Sigmoid colon (tissue), 7 donors: ENCODE measurements around the gene EPN2. TPM values are rescaled to one million over a fixed set of nuclear protein-coding genes. Genes with fewer than 3 reads are reported as not detected.
A peak's percentile ranks its signal among the peaks of the same experiment; 100 is the strongest.

Experiments
- DNase-seq: peaks from one replicate; pipeline ENCODE4 v3.0.0-alpha.2; 2019
- H3K27ac ChIP-seq, 4 donors: fragments of 200-600 bp; sonication (generic); one replicate each; pipeline ENCODE4 v1.5.1; 2016 to 2019; ENCODE audit warnings: mild to moderate bottlenecking in 1 of 4
- H3K27me3 ChIP-seq, 3 donors: fragments of 200-600 bp; sonication (generic); one replicate each; pipeline ENCODE4 v1.5.1; 2019; ENCODE audit warnings: mild to moderate bottlenecking in 1 of 3
- H3K36me3 ChIP-seq, 4 donors: fragments of 200-600 bp; sonication (generic); one replicate each; pipeline ENCODE4 v1.5.1; 2016 to 2019
- H3K4me1 ChIP-seq, 4 donors: fragments of 200-600 bp; sonication (generic); one replicate each; pipeline ENCODE4 v1.5.1; 2017 to 2019
- H3K4me3 ChIP-seq, 4 donors: fragments of 200-600 bp; sonication (generic); one replicate each; pipeline ENCODE4 v1.5.1; 2017 to 2019; ENCODE audit warnings: mild to moderate bottlenecking in 2 of 4, moderate library complexity in 1 of 4
- H3K9me3 ChIP-seq, 4 donors: fragments of 200-600 bp in 3 of 4; sonication (generic) in 3 of 4; one replicate each; pipeline versions ENCODE4 v1.5.1 to v1.6.1; 2013 to 2019
- CTCF ChIP-seq, 4 experiments: fragments of 450-650 bp in 3 of 4; fragments of 200-600 bp in 1 of 4; IDR thresholded peaks; one replicate each; pipeline ENCODE4 v1.5.1; 2016 to 2019; ENCODE audit warnings: antibody characterized with exemption in 4 of 4, mild to moderate bottlenecking in 3 of 4, moderate library complexity in 2 of 4
- EP300 ChIP-seq, 4 donors: sonication (generic); formaldehyde crosslinking; IDR thresholded peaks; one replicate each; pipeline ENCODE4 v1.6.1; 2017; ENCODE audit warnings: antibody characterized with exemption in 4 of 4
- POLR2A ChIP-seq, 2 donors: fragments of 450-650 bp; IDR thresholded peaks; one replicate each; pipeline ENCODE4 v1.6.1; 2016; ENCODE audit warnings: antibody characterized with exemption in 2 of 2, mild to moderate bottlenecking in 2 of 2, moderate library complexity in 2 of 2
- POLR2AphosphoS5 ChIP-seq, 4 donors: sonication (generic); formaldehyde crosslinking; IDR thresholded peaks; one replicate each; pipeline ENCODE4 v1.6.1; 2017; ENCODE audit warnings: antibody characterized with exemption in 4 of 4
- WGBS, 2 donors: extraction: QIAGEN DNeasy Blood & Tissue Kit; methylation state at CpG; one replicate each; pipeline ENCODE4 v1.1.7; 2013; 5-methylcytosine and 5-hydroxymethylcytosine counted together
- intact Hi-C: fragments of 100-400 bp; cut with DNase I; formaldehyde crosslinking; loops from one replicate; pipeline ENCODE4 v1.15.1; 2023
- polyA plus RNA-seq, 3 donors: library from polyadenylated mRNA; stranded (reverse); fragments of 200-250 nt; gene quantifications; one replicate each; pipeline ENCODE4 v1.2.3, GENCODE V29; 2013
- total RNA-seq, 4 donors: library from RNA; depleted of rRNA; stranded (reverse); fragments of >200 nt; gene quantifications; one replicate each; pipeline ENCODE4 v1.1.0, GENCODE V29; 2016
- donor health status: healthy with polysubstance abuse.
- donor health status: Bipolar disorder and iron deficiency.
- donor health status: healthy.

Gene EPN2
- total and polyA plus RNA-seq, 7 donors: 12.0 to 55.4 (median 31.7) TPM

GRCh38 chr17:19286751-19287341 is 49.7 kb downstream of the EPN2 start:
- TF ChIP-seq CTCF (IDR thresholded peaks at IDR 0.05): no peak
- H3K4me1 ChIP-seq: peaks cover 0 to 64% (median 48%) of the 10 kb centered on the region in 4 donors
- 84 to 85% methylated on average over 11 of the region's 11 CpGs for WGBS, 2 donors
- intact Hi-C loops: no loop called here
- H3K4me3 ChIP-seq: no peak overlapping the region
- H3K36me3 ChIP-seq: peaks cover 0 to 15% (median 5%) of the 10 kb centered on the region in 4 donors
- H3K27ac ChIP-seq: peak overlapping the region; percentile 41 to 72 (median 64)
- DNase-seq: no peak
- no peaks in the 10 kb centered on the region for H3K9me3 ChIP-seq
- no peaks in the 10 kb centered on the region for H3K27me3 ChIP-seq

DNA sequence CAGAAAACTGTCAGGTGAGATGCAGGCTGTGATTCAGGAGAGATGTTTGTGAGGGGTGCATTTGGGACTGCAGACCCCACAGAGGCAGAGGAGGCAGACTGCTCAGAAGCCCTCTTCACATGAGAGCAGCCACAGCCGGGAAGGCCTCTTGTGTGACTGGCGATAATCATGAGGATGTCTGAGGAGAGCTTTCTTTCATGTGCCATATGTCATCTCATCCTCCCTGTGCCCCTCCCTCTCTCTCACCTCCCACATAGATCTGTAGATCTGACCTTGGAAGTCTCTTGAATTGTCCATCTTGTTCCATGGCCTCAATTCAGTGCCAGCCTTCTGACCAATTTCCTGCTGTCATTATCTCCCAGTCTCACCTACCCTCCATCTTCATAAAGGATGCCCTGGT is 50.5 kb downstream of the EPN2 start:
- intact Hi-C loops: no loop called here
- Histone ChIP-seq H3K27ac (peak overlapping the region in 3 of 4 donors; percentile 41 to 72 (median 71)), H3K4me1 (peaks cover 0 to 68% (median 48%) of the 10 kb centered on the region in 4 donors), H3K36me3 (peaks cover 0 to 14% (median 5%) of the 10 kb centered on the region in 4 donors), H3K27me3 (no peaks in the 10 kb centered on the region), H3K4me3 (no peak overlapping the region), H3K9me3 (no peaks in the 10 kb centered on the region)
- TF ChIP-seq POLR2AphosphoS5 (IDR thresholded peaks at IDR 0.05) (no peak), EP300 (IDR thresholded peaks at IDR 0.05) (no peak), POLR2A (IDR thresholded peaks at IDR 0.05) (no peak), CTCF (IDR thresholded peaks at IDR 0.05) (no peak)
- DNase-seq: no peak
- WGBS, 2 donors: 80 to 88% methylated on average over 2 of the region's 2 CpGs

- WGBS, 2 donors: 90 to 93% methylated on average over 5 of the region's 5 CpGs
- no peaks in the 10 kb centered on the region for H3K9me3 ChIP-seq
- H3K27me3 ChIP-seq: no peaks in the 10 kb centered on the region
- H3K36me3 ChIP-seq: peaks cover 0 to 6% (median 2%) of the 10 kb centered on the region in 4 donors
- H3K4me3 ChIP-seq: no peak overlapping the region
- intact Hi-C loops: no loop called here
- peak overlapping the region in 3 of 4 donors; percentile 10 to 72 (median 31) for H3K27ac ChIP-seq
- TF ChIP-seq POLR2A (IDR thresholded peaks at IDR 0.05) (no peak), POLR2AphosphoS5 (IDR thresholded peaks at IDR 0.05) (no peak), CTCF (IDR thresholded peaks at IDR 0.05) (no peak)
- peaks cover 0 to 68% (median 48%) of the 10 kb centered on the region in 4 donors for H3K4me1 ChIP-seq
- no peak for DNase-seq
Observed at GRCh38 chr17:19288453-19288852, 51.3 kb downstream of the EPN2 start.

GRCh38 chr17:19290066-19290705 is 53.0 kb downstream of the EPN2 start:
- peak overlapping the region in 3 of 4 donors; percentile 36 to 64 (median 49) for H3K27ac ChIP-seq
- WGBS, 2 donors: 53 to 86% methylated on average over 9 of the region's 9 CpGs
- DNase-seq: no peak
- intact Hi-C loops: no loop called here
- H3K9me3 ChIP-seq: no peaks in the 10 kb centered on the region
- no peak for TF ChIP-seq EP300 (IDR thresholded peaks at IDR 0.05)
- peaks cover 0 to 58% (median 43%) of the 10 kb centered on the region in 4 donors for H3K4me1 ChIP-seq
- H3K36me3 ChIP-seq: no peaks in the 10 kb centered on the region
- H3K27me3 ChIP-seq: no peaks in the 10 kb centered on the region
- no peak overlapping the region for H3K4me3 ChIP-seq

DNA sequence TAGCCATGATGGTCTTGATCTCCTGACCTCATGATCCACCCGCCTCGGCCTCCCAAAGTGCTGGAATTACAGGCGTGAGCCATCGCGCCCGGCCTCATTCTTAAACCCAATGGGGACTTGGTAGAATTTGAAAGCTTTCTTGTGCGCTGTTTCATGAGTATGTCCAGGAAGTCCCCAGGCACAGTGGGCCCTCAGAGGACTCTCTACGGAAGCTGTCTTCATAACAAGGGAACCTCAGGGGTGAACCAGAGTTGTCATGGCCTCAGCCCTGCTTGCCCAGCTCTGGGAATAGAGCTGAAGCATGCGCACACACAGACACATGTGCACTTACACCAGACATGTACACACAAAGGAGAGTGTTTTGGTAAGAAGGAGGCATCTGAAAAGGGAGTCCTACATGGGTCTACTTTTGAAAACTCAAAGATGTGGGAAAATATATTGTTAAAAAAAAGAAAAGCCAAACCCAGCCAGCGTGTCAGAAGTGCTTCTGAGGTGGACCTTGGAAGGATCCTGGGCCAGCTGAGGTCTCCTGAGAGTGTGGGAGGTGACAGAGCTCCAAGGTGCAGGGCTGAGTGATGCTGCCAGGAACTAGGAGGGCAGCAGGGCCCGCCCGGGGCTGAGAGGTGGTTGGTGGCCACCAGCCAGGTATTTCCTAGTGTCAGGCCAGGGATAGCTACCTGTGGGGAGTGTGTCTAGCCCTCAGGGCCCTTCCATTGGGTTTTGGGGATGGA is 54.6 kb downstream of the EPN2 start:
- no peaks in the 10 kb centered on the region for H3K27me3 ChIP-seq
- H3K36me3 ChIP-seq: no peaks in the 10 kb centered on the region
- DNase-seq: no peak
- TF ChIP-seq EP300 (IDR thresholded peaks at IDR 0.05) (no peak), POLR2A (IDR thresholded peaks at IDR 0.05) (no peak), CTCF (IDR thresholded peaks at IDR 0.05) (no peak), POLR2AphosphoS5 (IDR thresholded peaks at IDR 0.05) (no peak)
- WGBS, 2 donors: 87 to 88% methylated on average over 12 of the region's 12 CpGs
- intact Hi-C loops: no loop called here
- peak overlapping the region in 2 of 4 donors; percentile 15 to 64 for H3K27ac ChIP-seq
- no peaks in the 10 kb centered on the region for H3K9me3 ChIP-seq
- no peak overlapping the region for H3K4me3 ChIP-seq
- peaks cover 0 to 55% (median 38%) of the 10 kb centered on the region in 4 donors for H3K4me1 ChIP-seq
